HG02759 (cell line): ENCODE data around the gene GK.
"Not testable (repeated sequence)": the region's sequence is repeated elsewhere in the genome, so short reads cannot be mapped to it uniquely, and the experiment has no call there.

Experiments
- ATAC-seq: cut with Tn5 transposase; IDR thresholded peaks from one replicate; pipeline ENCODE4 v1.9.1; 2021; ENCODE audit warnings: mild to moderate bottlenecking, moderate library complexity; ENCODE audit not compliant: unreplicated experiment

The GK gene

GRCh38 chrX:30693999-30694650 lies 40.9 kb downstream of the GK start:
- ATAC-seq: no peak

DNA sequence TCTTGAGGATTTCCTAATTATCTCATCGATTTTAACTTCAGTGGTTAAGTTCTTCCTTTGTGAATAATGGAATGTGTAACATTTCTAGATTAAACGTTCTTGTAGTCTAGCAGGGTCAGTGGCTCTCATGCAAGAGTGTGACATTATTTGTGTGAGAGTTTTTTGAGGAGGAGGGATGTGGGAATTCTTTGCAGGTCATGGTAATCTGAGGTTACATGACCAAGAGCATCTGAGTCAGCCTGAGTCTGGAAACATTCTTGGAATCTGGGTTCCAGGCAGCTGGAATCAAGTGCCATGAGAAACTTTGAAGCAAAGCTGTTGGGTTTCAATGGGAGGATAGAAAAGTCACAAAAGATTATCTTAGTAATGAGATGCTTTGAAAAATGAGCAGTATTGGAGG lies 49.5 kb downstream of the GK start:
- ATAC-seq: no peak

DNA sequence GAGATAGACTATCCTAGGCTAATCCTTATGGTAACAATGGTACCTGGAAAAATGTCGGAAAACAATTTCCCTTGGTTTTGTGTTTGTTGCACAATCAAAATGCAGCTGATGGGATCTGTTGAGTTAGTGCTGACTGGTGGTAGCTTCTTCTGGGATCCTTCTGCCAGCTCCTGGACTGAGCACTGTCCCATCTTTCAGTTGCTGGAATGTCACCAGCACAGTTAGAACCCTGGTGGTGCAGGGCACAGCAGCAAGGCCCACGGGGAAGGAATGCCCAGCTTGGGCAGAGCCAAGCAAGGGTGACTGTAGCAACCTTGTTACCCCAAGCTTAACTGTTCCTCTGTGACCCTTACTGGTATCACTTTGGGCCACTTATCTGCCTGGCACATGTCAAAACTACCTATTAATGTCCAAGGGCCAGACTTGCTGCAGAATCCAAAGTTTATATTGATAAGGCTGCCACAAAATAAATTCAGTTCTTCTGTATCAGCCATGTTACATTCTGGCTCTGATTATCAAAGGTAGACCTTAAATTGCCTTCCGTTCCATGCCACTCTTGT lies 53.1 kb downstream of the GK start:
- no peak for ATAC-seq

DNA sequence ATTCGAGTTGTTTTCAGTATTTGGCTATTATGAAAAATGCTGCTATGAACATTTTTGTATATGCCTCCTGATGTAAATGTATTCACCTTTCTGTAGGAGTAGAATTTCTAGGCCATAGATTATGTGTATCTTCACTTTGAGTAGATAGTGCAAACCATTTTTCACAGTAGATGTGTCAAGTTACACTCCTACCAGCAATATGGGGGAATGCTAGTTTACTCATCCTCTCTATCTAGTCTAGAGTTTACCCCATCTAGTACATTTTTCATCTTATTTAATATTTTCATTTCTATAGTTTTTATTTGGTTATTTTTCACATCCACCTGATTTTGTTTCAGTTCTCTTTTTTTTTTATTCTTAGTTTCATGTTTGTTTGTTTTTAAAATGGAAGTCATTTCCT lies 59.0 kb downstream of the GK start:
- no peak for ATAC-seq

DNA sequence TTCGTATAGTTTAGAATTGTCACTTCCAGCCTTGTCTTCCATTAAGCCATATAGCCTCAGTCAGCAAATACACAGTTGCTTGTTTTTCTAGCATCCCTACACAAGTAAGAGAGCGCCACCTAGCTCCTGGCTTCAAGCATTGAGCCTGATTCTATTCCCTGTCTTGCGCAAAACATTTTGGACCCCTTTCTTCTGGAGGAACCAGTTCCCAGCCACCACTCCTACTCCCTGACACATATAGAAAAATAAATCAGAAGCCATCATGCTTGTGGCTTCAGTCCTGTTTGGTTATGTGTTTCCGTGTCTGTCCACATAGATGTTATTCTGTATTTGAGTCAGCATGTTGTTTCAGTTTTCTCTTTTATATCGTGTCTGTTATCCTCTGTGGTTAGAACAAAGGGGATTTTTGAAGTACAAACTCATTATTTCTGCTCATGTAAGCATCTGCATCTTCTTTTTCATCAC lies 59.9 kb downstream of the GK start:
- ATAC-seq: peak; percentile 91

DNA sequence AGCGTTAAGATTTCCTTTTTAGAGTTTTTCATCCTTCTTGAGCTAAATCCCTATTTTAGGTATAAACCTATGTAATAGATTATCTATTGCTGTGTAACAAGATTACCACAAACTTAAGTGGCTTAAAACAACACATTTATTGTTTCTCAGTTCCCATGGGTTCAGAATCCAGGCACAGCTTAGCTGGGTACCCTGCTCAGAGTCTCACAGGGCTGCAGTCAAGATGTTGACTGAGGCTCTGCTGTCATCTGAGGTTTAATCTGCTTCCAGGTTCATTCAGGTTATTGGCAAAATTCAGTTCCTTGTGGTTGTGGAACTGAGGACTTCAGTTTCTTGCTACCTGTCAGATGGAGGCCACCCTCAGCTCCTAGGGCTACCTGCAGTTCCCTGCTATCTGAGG lies 60.9 kb downstream of the GK start:
- peak; percentile 51 for ATAC-seq

- no peak for ATAC-seq
These were observed 62.8 kb downstream of the GK start for GRCh38 chrX:30715976-30716375.

GRCh38 chrX:30733852-30734660 lies 80.8 kb downstream of the GK start:
- no peak for ATAC-seq

GRCh38 chrX:30734782-30735181 lies 81.6 kb downstream of the GK start:
- ATAC-seq: no peak

- peak; percentile 91 for ATAC-seq
These were observed 82.6 kb downstream of the GK start for GRCh38 chrX:30735839-30736238.

DNA sequence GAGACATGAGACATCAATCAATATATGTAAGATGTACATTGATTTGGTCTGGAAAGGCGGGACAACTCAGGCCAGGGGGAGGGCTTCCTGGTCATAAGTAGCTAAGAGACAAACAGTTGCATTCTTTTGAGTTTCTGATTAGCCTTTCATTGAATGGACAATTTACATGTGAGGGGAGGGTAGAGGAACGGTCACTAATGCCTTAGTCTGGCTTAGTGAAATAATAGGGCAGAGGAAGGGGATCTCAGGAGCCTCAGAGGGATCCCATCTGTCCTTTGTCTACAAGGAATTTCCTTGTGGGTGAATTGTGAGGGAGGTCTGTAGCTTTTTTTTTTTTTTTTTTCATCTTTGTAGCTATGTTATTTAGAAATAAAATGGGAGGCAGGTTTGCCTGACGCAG lies 88.3 kb downstream of the GK start:
- ATAC-seq: no peak

DNA sequence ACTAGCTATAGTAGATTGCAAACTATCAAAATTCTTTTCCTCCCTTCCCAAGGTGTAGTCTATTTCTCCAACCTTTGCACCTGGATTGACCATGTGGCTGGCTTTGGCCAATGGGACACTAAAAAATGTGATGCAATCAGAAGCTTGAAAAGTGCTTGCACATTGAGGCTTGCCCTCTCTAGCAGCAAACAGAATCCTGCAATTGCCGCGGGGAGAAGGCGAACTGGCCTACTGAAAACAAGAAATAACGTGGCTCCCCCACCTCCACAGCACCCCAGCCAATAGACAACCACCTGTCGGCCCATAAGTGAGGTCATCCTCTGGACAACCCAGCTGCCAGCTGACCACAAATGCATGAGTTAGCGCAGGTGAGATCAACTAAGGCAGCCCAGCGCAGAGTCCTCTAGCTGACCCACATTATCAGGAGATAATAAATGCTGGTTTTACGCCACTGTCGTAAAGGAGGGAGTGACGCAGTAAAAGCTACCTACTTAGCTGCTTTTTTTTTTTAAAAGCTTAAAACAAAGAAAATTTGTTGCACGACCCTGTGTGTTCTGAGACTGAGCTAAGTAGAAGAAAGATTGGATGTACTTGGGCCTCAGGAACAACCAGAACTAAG lies 95.2 kb downstream of the GK start:
- ATAC-seq: no peak

- ATAC-seq: no peak
These were observed 98.3 kb downstream of the GK start for GRCh38 chrX:30751497-30751896.

- ATAC-seq: no peak
These were observed 109.5 kb downstream of the GK start for GRCh38 chrX:30762755-30763154.

DNA sequence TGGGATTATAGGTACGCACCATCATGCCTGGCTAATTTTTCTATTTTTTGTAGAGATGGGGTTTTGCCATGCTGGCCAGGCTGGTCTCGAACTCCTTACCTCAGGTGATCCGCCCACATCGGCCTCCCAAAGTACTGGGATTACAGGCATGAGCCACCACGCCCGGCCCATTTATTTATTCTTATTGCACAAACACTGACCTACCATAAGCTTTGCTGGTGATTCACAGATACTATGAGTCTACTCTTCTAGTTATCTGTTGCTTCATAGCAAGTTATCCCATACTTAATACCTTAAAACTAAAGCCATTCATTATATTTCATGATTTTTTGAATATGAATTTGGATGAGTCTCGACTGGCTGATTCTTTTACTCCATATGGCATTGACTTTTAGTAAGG lies 120.5 kb downstream of the GK start:
- not testable (repeated sequence) for ATAC-seq

- ATAC-seq: no peak
These were observed 124.4 kb downstream of the GK start for GRCh38 chrX:30777575-30777974.

GRCh38 chrX:30779453-30780030 lies 126.3 kb downstream of the GK start:
- ATAC-seq: no peak
